ENCODE measurements around the gene FAM124B. TPM values are rescaled to one million over a fixed set of nuclear protein-coding genes. Genes with fewer than 3 reads are reported as not detected.

The FAM124B gene
- polyA plus RNA-seq, 3 donors, result 1.8 to 2.1 (median 2.0) TPM

DNA sequence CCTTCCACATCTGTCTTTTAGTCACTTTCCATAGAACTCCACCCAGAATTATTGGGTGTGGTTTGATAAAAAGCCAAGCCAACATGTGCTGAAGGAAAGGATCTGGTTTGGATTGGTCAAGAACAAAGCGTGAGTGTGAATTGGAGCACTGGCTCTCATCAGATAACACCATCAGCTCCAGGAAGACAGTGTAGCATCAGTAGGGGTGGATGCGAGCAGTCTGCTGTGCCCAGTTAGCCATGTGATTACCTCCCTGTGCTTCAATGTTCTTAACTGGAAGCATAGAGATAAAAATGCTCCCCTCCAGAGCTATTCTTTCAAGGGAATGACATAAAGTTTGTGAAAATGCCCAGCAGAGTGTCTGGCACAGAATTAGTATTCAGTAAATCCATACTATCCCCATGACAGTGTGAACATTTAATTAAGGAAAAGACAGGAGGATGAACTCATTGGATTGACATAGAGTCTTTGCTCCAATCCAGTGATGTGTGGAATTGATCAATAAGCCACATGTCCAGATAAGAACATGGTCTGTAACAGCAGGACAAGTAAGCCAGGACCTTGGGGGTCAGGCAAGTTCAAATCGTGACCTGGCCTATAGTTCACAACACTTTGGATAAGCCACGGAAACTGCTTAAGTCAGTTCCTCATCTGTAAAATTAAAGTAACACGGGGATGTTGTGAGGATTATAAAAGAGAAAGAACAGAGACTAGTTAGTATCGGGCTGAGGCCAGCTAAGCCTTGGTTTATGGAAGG is 68.0 kb downstream of the FAM124B start:
- Histone ChIP-seq H3K9me3 (replicated peaks in 1 of 2; ENCODE audit: control insufficient read depth in 1 of 2, insufficient read depth in 1 of 2, low read length in 2 of 2) (no peaks in the 10 kb centered on the region), H3K27me3 (ENCODE audit: control insufficient read depth in 2 of 2, insufficient read depth in 2 of 2, low read length in 2 of 2) (no peaks in the 10 kb centered on the region), H3K4me2 (replicated peaks; ENCODE audit: extremely low read depth, low read length, poor library complexity, severe bottlenecking) (no peak overlapping the region), H4K20me1 (ENCODE audit: insufficient read depth, low read length) (no peaks in the 10 kb centered on the region), H3K36me3 (replicated peaks in 1 of 2; ENCODE audit: control insufficient read depth in 1 of 2, insufficient read depth in 2 of 2, low read length in 2 of 2) (no peaks in the 10 kb centered on the region), H3K79me2 (ENCODE audit: insufficient read depth, low read length) (no peaks in the 10 kb centered on the region), H2AFZ (ENCODE audit: insufficient read depth, low read depth, low read length, poor library complexity, severe bottlenecking) (no peak overlapping the region), H3K4me1 (ENCODE audit: control insufficient read depth in 1 of 2, insufficient read depth in 2 of 2, low read length in 2 of 2) (no peaks in the 10 kb centered on the region), H3K4me3 (replicated peaks in 1 of 3; ENCODE audit: low read depth in 2 of 3, low read length in 3 of 3) (no peak overlapping the region), H3K9ac (ENCODE audit: insufficient read depth, low read length, poor library complexity, severe bottlenecking) (no peak overlapping the region), H3K27ac (ENCODE audit: low read depth in 1 of 2, low read length in 2 of 2) (no peak overlapping the region)
- no peaks in the 10 kb centered on the region for H3K4me1 Mint-ChIP-seq
- peaks cover 0 to 4% (median 2%) of the 10 kb centered on the region in 3 donors for H3K27me3 Mint-ChIP-seq (ENCODE audit: low read depth in 3 of 3)
- H3K9me3 Mint-ChIP-seq, result peaks cover 0 to 2% (median 0%) of the 10 kb centered on the region in 7 donors
- no peaks in the 10 kb centered on the region for H3K36me3 Mint-ChIP-seq
- H3K4me3 Mint-ChIP-seq, result no peak overlapping the region
- WGBS (ENCODE audit: insufficient coverage), result 66% methylated on average over 3 of the region's 6 CpGs
- TF ChIP-seq, protein P1, sequence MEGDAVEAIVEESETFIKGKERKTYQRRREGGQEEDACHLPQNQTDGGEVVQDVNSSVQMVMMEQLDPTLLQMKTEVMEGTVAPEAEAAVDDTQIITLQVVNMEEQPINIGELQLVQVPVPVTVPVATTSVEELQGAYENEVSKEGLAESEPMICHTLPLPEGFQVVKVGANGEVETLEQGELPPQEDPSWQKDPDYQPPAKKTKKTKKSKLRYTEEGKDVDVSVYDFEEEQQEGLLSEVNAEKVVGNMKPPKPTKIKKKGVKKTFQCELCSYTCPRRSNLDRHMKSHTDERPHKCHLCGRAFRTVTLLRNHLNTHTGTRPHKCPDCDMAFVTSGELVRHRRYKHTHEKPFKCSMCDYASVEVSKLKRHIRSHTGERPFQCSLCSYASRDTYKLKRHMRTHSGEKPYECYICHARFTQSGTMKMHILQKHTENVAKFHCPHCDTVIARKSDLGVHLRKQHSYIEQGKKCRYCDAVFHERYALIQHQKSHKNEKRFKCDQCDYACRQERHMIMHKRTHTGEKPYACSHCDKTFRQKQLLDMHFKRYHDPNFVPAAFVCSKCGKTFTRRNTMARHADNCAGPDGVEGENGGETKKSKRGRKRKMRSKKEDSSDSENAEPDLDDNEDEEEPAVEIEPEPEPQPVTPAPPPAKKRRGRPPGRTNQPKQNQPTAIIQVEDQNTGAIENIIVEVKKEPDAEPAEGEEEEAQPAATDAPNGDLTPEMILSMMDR (IDR thresholded peaks at IDR 0.05), result no peak
- intact Hi-C loops (cut with micrococcal nuclease), result no loop called here
- DNase-seq, result no peak
- H3K27ac Mint-ChIP-seq, result no peak overlapping the region

DNA sequence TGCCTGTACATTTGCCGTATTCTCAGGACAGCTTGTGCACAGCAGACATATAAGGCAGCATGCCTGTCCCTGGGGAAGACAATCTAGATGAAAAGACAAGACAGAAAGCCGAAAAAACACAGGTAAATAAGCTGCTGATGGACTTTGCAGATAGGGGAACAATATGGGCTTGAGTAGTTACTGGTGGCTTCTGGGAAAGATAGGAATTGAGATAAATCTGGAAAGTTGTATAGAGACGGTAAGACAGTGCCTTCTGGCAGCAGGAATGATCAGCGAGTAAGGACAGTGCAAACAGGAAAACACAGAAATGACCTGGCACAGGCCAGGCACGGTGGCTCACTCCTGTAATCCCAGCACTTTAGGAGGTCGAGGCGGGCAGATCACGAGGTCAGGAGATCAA is 70.2 kb downstream of the FAM124B start:
- Histone ChIP-seq H3K36me3 (replicated peaks in 1 of 2; ENCODE audit: control insufficient read depth in 1 of 2, insufficient read depth in 2 of 2, low read length in 2 of 2) (no peaks in the 10 kb centered on the region), H3K9ac (ENCODE audit: insufficient read depth, low read length, poor library complexity, severe bottlenecking) (no peak overlapping the region), H4K20me1 (ENCODE audit: insufficient read depth, low read length) (no peaks in the 10 kb centered on the region), H3K9me3 (replicated peaks in 1 of 2; ENCODE audit: control insufficient read depth in 1 of 2, insufficient read depth in 1 of 2, low read length in 2 of 2) (no peaks in the 10 kb centered on the region), H3K27ac (ENCODE audit: low read depth in 1 of 2, low read length in 2 of 2) (no peak overlapping the region), H2AFZ (ENCODE audit: insufficient read depth, low read depth, low read length, poor library complexity, severe bottlenecking) (no peak overlapping the region), H3K27me3 (ENCODE audit: control insufficient read depth in 2 of 2, insufficient read depth in 2 of 2, low read length in 2 of 2) (no peaks in the 10 kb centered on the region), H3K79me2 (ENCODE audit: insufficient read depth, low read length) (no peaks in the 10 kb centered on the region), H3K4me2 (replicated peaks; ENCODE audit: extremely low read depth, low read length, poor library complexity, severe bottlenecking) (no peak overlapping the region), H3K4me3 (replicated peaks in 1 of 3; ENCODE audit: low read depth in 2 of 3, low read length in 3 of 3) (no peak overlapping the region), H3K4me1 (ENCODE audit: control insufficient read depth in 1 of 2, insufficient read depth in 2 of 2, low read length in 2 of 2) (no peaks in the 10 kb centered on the region)
- no peak overlapping the region for H3K27ac Mint-ChIP-seq
- TF ChIP-seq, protein P1 (IDR thresholded peaks at IDR 0.05), result no peak
- intact Hi-C loops (cut with micrococcal nuclease), result no loop called here
- H3K27me3 Mint-ChIP-seq (ENCODE audit: low read depth in 3 of 3), result peaks cover 0 to 6% (median 5%) of the 10 kb centered on the region in 3 donors
- H3K9me3 Mint-ChIP-seq, result peaks cover 0 to 2% (median 0%) of the 10 kb centered on the region in 7 donors
- no peak overlapping the region for H3K4me3 Mint-ChIP-seq
- WGBS (ENCODE audit: insufficient coverage), result 84% methylated on average over 7 of the region's 8 CpGs
- no peaks in the 10 kb centered on the region for H3K4me1 Mint-ChIP-seq
- no peak for DNase-seq
- no peaks in the 10 kb centered on the region for H3K36me3 Mint-ChIP-seq
